SIG-M5 treated with dmso at 0.1 percent for 504 hours (cell line): Measurements from ENCODE around the gene POU4F2.

Source experiments
- DNase-seq: peaks from one replicate; lab custom pipeline; 2025; ENCODE audit not compliant: unreplicated experiment; lab: John Stamatoyannopoulos, UW

Gene POU4F2, protein sequence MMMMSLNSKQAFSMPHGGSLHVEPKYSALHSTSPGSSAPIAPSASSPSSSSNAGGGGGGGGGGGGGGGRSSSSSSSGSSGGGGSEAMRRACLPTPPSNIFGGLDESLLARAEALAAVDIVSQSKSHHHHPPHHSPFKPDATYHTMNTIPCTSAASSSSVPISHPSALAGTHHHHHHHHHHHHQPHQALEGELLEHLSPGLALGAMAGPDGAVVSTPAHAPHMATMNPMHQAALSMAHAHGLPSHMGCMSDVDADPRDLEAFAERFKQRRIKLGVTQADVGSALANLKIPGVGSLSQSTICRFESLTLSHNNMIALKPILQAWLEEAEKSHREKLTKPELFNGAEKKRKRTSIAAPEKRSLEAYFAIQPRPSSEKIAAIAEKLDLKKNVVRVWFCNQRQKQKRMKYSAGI

DNA sequence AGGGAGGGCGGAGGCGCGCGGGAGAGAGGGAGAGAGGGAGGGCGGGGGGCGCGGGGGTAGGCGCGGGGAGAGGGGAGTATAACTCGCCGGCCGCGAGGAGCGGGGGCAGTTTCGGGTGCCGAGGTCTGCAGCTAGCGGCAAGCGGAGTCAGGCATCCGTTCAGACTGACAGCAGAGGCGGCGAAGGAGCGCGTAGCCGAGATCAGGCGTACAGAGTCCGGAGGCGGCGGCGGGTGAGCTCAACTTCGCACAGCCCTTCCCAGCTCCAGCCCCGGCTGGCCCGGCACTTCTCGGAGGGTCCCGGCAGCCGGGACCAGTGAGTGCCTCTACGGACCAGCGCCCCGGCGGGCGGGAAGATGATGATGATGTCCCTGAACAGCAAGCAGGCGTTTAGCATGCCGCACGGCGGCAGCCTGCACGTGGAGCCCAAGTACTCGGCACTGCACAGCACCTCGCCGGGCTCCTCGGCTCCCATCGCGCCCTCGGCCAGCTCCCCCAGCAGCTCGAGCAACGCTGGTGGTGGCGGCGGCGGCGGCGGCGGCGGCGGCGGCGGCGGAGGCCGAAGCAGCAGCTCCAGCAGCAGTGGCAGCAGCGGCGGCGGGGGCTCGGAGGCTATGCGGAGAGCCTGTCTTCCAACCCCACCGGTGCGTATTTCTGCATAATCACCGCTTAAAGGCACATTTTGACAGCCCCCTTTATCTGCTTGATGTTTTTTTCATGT, at the start of gene POU4F2:
TSS of gene POU4F2 (plus strand) at position 108 of the 720 bp plus-strand sequence. CDS start at position 356, 248 bp downstream.
- no peak for DNase-seq

DNA sequence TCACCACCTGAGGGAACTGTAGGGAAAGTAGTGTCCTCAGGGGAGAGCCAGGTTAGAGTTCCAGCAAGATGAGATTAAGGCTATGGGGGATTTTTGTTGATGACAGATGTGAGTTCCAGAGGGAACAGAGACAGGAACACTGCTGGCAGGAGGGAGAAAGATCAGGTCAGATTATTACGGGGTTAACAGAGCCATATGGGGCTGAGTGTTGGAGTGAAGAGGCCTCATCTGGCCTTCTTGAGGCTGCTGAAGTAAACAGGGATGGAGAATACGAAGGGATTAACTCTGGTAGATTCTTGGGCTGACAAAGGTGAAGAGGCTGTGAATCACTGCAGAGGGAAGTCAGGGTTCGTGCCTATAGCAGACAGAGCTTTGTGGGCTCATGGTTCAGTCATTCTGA, 47.9 kb upstream of the POU4F2 start:
- DNase-seq: no peak

DNA sequence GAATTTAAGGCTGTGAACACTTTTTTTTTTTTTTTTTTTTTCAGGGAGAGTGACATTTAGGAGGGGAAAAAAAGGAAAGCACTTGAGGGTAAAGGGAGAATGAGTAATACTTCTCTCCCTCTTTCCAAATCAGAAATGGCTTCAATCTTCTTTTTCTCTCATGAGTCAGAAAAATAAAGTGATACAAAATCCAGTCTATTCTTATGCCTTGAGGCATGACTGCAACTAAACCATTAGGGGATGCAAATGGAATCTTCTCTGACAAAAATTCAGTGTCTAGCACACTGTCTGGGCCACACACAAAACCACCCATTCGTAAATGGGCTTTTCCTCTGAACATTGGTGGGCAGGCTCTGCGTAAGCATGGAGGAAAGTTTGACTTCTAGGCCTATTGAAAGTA, 46.7 kb upstream of the POU4F2 start:
- DNase-seq: no peak

DNA sequence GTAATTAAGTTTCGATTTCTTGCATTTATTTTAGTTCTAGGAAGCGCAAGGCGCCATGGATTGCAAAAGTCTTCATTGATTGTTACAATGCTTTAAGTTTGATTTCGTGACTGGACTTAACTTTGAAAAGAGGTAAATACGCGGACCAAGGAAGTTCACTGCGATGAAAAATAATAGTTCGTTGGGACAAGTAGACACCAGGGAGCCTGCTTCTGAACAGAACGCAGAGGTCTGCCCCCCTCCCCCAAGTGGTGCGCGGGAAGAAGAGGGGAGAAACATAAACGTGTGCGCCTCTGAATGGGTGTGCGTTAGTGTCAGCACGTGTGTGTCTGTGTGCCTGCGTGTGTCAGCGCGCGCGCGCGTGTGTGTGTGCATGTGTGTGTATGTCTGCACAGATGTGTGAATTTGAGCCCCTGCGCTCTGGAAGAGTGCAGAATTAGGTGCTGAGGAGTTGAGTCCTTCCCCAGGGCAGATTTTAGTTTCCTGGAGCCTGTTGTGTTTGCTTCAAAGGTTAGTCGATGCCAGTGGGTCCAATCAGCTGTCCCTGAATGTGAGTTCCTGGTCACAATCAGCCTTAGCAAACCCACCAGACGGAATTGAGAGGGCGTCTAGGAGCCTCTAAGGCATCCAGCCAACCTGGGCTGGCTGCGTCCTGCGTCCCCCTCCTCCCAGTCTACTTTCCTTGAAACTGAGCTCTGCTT, 5.8 kb upstream of the POU4F2 start:
- no peak for DNase-seq

DNA sequence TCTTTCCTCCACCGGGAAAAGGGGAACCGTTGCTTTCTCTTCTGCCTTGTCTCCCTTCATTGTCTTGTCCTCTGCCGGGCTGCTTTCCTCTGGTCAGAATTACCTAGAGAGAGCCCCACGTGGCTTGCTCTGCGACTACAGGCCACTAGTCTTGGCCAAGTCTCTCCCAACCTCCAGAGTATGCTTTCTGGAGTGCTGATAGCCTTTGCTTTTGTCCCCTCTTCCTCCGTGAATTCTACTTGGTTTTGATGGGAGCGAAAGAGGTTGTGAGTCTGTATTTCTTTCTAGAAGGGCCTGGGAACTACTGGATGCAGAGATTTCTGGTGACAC, 5.3 kb upstream of the POU4F2 start:
- DNase-seq: no peak

DNA sequence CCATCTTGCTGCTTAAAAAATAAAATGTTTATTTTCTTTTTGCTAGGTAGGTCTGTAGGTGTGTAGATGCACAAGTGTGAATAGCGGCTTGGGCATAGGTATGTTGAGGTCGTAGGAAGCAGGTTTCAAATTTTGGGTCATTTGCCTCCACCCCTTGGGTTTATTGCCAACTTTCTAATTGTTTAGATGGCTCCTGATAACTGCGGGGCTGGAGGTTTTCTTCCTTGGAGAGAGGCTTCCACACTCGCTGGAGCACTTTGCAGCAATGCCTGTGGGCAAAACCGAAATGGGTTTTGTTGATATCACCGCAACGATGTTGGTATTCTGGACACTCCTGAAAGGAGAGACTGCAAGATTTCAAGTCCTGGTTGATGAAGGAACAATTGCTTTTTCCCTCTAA, 3.9 kb upstream of the POU4F2 start:
- no peak for DNase-seq

DNA sequence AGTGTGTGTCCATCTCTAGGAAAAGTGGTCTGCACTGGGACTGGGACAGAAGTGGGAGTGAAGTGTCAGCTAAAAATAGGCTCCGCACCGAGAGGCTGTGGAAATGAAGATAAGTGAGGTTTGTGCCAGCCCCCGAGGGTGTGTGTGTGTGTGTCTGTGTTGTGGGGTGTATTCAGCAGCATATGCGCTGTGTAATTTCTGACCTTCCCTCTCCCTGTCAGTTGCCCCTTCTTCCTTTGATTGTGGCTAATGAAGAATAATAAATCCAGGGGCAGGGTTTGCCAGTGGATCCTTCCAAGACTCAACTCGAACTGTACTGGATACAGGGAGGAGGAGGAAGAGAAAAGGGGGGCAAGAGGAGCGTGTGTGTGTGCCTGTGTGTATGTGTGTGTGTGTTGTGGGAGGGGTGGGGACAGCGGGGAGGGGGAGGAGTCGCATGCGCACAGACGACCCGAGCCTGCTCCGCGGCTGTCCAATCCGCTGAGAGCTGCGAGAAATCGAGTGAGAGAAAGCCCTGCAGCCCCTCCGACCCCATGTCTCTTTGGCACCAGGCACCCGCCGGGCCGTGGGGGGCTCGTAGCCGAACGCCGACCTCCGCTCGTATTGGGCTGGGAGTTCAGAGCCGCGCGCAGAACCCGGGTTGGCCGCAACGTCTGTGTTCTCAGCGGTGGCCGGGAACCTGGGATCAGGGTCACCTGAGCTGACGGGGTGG, 916 bp upstream of the POU4F2 start:
- DNase-seq: no peak

DNA sequence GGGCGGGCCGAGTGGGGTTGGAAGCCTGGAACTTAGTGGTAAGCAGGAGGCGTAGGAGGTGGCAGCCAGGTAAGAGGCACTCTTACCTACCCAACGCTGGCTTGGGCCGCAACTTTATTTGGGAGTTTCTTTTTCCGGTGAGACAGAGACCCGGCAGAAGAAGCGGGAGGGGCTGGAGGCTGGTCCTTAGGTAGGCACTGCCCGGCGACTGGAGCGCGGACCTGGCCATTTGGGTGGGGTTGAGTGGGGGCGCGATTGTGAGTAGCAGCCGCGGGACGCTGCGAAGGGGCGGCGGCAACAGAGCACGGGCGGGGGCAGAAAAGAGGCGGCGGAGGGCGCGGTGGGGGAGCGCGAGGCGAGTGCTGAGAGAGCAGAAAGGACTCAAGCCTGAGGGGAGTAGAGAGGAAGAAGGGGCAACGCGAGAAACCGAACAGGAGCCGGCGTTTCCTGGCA, 334 bp upstream of the POU4F2 start:
- DNase-seq: no peak

DNA sequence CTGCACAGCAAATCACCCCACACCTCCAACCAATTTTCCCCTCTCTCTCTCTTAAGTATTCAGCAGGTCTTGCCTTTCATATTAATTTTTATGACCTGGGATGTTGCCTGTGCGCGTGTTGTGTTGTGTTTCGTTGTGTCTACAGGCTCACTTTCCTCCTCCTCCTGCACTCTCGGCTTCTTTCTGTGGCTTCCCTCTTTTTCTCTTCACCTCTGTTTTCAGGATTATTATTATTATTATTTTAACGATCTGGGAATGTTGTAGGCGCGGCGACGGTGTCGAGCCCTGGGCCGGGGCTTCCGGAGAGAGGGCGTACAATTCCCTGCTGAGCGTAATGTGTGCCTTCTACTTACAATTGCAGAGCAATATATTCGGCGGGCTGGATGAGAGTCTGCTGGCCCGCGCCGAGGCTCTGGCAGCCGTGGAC, 826 bp downstream of the POU4F2 start:
- no peak for DNase-seq

DNA sequence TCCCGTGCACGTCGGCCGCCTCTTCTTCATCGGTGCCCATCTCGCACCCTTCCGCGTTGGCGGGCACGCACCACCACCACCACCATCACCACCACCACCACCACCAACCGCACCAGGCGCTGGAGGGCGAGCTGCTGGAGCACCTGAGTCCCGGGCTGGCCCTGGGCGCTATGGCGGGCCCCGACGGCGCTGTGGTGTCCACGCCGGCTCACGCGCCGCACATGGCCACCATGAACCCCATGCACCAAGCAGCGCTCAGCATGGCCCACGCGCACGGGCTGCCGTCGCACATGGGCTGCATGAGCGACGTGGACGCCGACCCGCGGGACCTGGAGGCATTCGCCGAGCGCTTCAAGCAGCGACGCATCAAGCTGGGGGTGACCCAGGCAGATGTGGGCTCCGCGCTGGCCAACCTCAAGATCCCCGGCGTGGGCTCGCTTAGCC, 1.4 kb downstream of the POU4F2 start:
- no peak for DNase-seq

DNA sequence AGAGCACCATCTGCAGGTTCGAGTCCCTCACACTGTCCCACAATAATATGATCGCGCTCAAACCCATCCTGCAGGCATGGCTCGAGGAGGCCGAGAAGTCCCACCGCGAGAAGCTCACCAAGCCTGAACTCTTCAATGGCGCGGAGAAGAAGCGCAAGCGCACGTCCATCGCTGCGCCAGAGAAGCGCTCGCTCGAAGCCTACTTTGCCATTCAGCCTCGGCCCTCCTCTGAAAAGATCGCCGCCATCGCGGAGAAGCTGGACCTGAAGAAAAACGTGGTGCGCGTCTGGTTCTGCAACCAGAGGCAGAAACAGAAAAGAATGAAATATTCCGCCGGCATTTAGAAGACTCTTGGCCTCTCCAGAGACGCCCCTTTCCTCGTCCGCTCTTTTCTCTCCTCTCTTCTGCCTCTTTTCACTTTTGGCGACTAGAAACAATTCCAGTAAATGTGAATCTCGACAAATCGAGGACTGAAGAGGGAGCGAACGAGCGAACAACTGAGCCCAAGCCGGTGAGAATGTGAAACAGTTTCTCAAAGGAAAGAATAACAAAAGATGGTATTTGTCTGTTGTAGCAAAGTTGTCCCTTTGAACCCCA, 1.9 kb downstream of the POU4F2 start:
- DNase-seq: no peak

DNA sequence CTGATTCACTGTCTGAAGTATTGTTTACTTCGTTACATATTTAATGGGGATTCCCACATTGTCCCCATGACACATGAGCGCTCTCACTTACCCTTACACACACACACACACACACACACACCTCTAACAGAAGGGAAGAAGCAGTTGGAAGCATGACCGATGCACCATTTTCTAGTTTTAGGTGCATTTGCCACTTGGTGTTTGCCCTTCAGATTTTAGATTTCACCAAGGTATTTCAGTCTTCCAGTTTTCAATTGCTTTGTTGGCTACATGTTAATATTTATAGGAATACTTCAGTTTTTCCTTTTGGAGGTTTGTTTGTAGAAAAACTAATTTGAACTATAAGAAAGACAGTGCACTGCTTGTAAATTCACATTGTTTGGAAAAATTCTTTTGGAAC, 3.1 kb downstream of the POU4F2 start:
- DNase-seq: no peak

DNA sequence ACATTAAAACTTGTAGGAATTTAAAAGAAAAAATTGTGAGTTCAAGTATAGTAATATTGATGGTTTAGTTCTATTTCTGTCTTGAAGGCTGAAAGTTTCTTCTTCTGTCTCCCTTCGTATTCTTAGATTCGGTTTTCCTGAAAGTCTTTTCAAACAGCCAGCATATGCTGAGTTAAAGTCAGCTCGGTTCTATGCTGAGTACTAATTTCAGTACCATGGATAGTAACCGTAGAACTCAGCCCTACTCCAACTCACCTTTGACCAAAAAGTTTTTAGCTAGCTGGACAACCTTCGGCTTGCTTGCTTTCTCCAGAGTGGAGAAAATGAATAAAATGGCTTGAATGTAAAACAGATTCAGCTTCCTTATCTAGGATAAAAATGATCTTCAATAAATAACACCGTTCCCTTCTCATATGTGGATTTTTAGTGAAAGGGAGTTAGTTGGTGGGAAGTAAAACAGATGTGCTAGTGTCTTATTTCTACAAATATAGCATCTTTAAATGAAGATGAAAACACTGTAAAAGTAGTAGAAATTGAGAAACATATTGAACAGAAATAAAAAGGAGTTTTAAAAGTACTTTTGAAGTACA, 5.2 kb downstream of the POU4F2 start:
- DNase-seq: peak; percentile 27

DNA sequence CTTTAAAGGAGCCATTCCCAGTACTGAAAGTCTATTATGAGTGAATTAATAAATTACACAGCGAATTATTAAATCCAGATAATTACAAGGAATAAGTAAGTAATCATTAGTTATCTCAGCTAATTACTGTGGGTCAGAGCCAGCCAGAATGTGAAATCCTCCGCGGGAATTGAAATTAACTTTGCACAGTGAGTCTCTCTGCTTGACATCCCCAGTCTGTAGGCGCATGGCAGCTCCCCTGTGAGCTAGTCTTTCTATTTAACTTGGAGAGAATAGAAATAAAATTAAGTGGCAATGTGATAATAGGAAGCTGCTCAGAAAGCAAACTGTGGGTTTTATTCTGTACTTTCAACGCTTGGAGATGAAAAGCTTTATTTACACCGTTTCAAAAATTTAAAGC, 7.2 kb downstream of the POU4F2 start:
- DNase-seq: no peak

DNA sequence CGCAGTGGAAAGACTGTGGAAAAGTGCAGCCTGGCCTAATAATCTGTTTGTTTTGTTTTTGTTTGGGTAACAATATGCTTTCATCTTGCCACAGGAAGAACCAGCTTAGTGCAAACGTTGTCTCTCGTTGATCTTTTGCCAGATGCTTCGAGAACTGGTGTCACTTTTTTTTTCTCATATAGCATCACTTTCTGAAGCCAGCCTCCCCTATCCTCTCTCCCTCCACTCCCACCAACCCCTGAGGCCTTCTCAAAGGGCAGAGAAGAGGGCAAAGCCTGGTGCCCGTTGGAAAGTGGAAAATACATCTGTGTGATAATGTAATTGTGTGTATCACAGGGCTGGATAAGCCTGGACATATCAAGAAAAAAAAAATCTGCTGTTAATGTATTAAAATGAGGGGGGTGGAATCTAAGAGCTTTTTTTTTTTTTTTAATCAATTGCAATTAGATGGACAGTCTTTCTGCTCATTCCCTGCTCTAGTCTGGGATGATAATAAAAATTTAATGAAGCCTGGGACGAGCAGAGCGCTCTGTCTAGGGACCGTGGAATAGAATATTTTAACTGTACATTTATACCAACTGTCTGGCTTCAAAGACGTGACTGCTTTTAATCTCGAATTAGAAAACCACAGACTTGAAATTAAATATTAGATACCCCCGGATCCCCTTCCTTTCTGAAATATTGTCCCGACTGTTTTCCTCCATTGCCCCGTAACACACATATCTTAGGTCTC, 8.1 kb downstream of the POU4F2 start:
- DNase-seq: no peak

DNA sequence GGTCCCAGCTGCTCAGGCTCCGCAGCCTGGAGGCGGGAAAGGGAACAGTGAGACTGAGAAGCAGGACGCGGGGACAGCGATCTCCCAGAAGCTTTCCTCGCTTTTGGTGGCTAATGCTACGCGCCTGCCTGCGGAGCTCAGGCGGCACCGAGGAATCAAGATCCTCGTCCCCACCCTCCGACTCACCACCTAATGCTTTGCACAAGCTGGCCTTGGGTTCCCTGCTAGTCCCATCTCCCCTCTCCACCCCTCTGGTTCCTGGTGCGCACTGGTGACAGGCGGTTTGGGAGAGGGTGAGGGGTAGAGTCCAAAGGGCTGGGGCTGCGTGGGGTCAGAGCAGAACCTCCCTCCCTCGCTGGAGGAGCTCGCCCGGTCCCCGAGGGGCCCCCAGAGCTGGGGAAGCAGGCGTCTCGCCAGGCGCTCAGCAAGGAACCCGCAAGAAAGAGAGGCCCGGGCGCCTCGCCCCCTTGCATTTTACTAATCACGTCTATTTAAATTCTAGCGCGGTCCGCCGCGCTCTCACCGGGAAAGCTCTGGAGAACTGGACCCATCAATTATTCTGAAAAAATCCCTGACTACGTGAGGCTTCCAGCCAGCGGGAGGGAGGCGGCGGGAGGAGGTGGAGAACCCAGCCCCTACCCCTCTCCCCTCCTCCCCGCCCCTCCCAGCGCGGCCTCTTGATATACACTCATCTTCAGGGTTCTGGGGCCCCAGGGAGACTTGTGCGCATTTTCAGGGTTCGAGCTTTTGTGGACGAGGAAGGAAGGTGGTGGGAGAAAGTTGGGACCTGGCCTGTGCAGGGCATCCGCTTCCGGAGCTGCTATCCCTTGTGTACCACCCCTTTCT, 9.1 kb downstream of the POU4F2 start:
- DNase-seq: no peak

DNA sequence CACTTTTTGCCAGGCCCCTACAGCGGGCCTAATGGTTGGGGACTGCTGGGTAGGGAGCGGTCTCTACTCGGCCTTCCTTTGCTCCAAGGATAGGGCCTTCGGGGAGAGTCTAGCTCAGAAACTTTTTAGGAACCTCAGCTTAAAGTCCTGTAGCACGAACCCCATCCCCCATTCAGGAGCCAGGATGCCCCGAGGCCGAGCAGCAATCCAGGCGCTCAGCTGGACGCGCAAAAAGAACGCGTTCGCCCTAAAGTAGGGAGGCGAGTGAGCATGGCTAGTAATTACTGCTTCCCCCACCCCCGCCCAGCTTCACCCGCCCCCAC, 9.7 kb downstream of the POU4F2 start:
- no peak for DNase-seq

DNA sequence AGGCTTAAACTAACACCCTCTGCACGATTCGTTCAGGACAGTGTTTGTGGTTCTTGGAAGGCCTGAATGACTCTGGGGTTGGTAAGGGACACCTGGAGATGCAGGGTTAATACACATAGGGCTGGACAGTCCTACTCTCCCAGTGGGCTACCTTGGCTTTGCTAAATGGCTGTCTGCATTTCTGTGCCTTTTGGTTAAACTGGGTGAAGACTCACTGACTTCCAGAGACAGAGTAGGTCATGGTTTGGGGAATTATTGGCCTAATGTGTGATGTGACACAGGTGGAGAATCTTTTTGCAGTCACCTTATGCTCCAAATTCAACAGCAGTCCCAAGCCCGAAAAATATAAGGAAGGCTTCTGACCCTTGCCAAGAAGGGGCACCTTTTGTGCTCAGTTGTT, 10.5 kb downstream of the POU4F2 start:
- no peak for DNase-seq

DNA sequence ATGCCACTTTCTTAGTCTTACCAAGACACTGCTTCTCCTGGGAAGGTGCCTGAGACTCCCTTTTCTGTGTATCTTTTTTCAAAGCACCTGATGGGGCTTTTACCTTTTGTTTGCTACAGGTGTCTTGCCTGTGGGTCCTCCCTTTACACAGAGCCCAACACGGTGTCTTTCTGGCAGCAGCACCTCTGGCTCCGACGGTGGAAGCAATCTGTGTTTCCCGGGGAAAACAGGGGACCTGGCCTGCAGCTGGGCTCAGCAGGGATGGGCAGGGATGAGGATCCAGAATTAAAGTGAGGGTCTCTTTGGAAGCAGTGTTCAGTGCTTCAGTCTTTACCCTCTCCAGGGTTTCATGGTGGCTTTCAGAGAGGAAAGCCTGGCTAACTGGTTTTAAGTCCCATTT, 11.3 kb downstream of the POU4F2 start:
- DNase-seq: no peak
